Tibial nerve (tissue), 4 donors: ENCODE results near the gene MED28.

ENCODE experiments used
- EP300 ChIP-seq, 2 donors: sonication (generic); formaldehyde crosslinking; IDR thresholded peaks; one replicate each; pipeline ENCODE4 v1.6.1; 2017; ENCODE audit warnings: antibody characterized with exemption in 2 of 2, mild to moderate bottlenecking in 1 of 2
- POLR2A ChIP-seq, 2 donors: fragments of 450-650 bp; IDR thresholded peaks; one replicate each; pipeline ENCODE4 v1.6.1; 2017; ENCODE audit warnings: antibody characterized with exemption in 2 of 2, mild to moderate bottlenecking in 2 of 2, moderate library complexity in 2 of 2
- TF ChIP-seq, protein P1 (sequence below), 5 experiments: fragments of 200-600 bp in 3 of 5; fragments of 450-650 bp in 2 of 5; sonication (generic) in 3 of 5; IDR thresholded peaks; one replicate each; pipeline ENCODE4 v1.5.1; 2016 to 2019; ENCODE audit warnings: antibody characterized with exemption in 5 of 5, mild to moderate bottlenecking in 3 of 5, moderate library complexity in 2 of 5

DNA sequence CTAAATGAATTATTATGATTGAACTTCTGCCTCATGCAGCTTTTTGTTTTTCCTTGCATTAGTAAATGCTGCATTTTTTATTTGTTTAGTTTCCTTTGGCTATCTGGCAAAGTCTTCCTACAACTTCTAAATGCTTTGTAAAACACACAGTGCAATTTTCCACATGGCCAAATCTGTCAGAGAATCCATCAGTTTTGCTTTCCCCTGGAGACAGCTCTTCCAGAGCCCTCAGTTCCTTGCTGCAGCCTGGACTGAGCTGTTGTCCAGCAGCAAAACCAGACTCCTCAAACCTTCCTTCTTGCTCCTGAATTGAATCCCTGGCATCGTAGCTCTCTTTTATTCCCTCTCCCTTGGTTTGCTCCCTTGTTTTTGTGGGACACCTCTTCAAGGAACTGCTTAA, 42.6 kb downstream of the MED28 start:
- TF ChIP-seq POLR2A (IDR thresholded peaks at IDR 0.05) = no peak
- TF ChIP-seq EP300 (IDR thresholded peaks at IDR 0.05) = no peak
- TF ChIP-seq, protein P1, sequence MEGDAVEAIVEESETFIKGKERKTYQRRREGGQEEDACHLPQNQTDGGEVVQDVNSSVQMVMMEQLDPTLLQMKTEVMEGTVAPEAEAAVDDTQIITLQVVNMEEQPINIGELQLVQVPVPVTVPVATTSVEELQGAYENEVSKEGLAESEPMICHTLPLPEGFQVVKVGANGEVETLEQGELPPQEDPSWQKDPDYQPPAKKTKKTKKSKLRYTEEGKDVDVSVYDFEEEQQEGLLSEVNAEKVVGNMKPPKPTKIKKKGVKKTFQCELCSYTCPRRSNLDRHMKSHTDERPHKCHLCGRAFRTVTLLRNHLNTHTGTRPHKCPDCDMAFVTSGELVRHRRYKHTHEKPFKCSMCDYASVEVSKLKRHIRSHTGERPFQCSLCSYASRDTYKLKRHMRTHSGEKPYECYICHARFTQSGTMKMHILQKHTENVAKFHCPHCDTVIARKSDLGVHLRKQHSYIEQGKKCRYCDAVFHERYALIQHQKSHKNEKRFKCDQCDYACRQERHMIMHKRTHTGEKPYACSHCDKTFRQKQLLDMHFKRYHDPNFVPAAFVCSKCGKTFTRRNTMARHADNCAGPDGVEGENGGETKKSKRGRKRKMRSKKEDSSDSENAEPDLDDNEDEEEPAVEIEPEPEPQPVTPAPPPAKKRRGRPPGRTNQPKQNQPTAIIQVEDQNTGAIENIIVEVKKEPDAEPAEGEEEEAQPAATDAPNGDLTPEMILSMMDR (IDR thresholded peaks at IDR 0.05) = no peak
